NCI-H748 treated with DMSO at 0.1 percent for 48 hours (cell line): Measurements from ENCODE around the gene MARCHF9.
A peak's percentile ranks its signal among the peaks of the same experiment; 100 is the strongest.

Source experiments
- DNase-seq: peaks from one replicate; lab custom pipeline; 2025; lab: John Stamatoyannopoulos, UW

Gene MARCHF9

GRCh38 chr12:57800965-57801364 is 46.1 kb downstream of the MARCHF9 start:
- DNase-seq = no peak

GRCh38 chr12:57802607-57803006 is 47.7 kb downstream of the MARCHF9 start:
- DNase-seq = no peak

- DNase-seq = peak; percentile 3
Observed at GRCh38 chr12:57803319-57803893, 48.5 kb downstream of the MARCHF9 start.

- DNase-seq = no peak
Observed at GRCh38 chr12:57806677-57807076, 51.8 kb downstream of the MARCHF9 start.

GRCh38 chr12:57807285-57807684 is 52.4 kb downstream of the MARCHF9 start:
- no peak for DNase-seq

GRCh38 chr12:57808351-57808750 is 53.4 kb downstream of the MARCHF9 start:
- no peak for DNase-seq

GRCh38 chr12:57809425-57809824 is 54.5 kb downstream of the MARCHF9 start:
- no peak for DNase-seq
